Uterus (tissue), 4 donors: ENCODE results near the gene TMEM170A. TPM values are rescaled to one million over a fixed set of nuclear protein-coding genes. Genes with fewer than 3 reads are reported as not detected.

Source experiments
- DNase-seq, 2 donors: peaks; one replicate each; pipeline ENCODE4 v3.0.0-alpha.2; 2019 to 2020
- H3K27ac ChIP-seq, 2 donors: fragments of 200-600 bp; sonication (generic); 1 replicate in 1 of 2; 2 replicates in 1 of 2; pipeline ENCODE4 v1.5.1; 2016 to 2018
- H3K27me3 ChIP-seq, 2 donors: fragments of 200-600 bp; sonication (generic); one replicate each; pipeline ENCODE4 v1.5.1; 2018 to 2019; ENCODE audit warnings: control low read depth in 1 of 2
- H3K36me3 ChIP-seq, 2 donors: fragments of 200-600 bp; sonication (generic); one replicate each; pipeline ENCODE4 v1.5.1; 2019; ENCODE audit warnings: control low read depth in 1 of 2
- H3K4me1 ChIP-seq, 2 donors: fragments of 200-600 bp; sonication (generic); one replicate each; pipeline ENCODE4 v1.5.1; 2018 to 2019; ENCODE audit warnings: control low read depth in 1 of 2
- H3K4me3 ChIP-seq, 2 donors: fragments of 200-600 bp; sonication (generic); 1 replicate in 1 of 2; 2 replicates in 1 of 2; pipeline ENCODE4 v1.5.1; 2018 to 2019; ENCODE audit warnings: mild to moderate bottlenecking in 1 of 2
- H3K9me3 ChIP-seq, 2 donors: fragments of 200-600 bp; sonication (generic); one replicate each; pipeline ENCODE4 v1.5.1; 2019; ENCODE audit warnings: control low read depth in 1 of 2
- CTCF ChIP-seq, 4 experiments: fragments of 200-600 bp in 2 of 4; fragments of 450-650 bp in 2 of 4; sonication (generic) in 2 of 4; IDR thresholded peaks; one replicate each; pipeline ENCODE4 v1.5.1; 2016 to 2019; ENCODE audit warnings: antibody characterized with exemption in 4 of 4, mild to moderate bottlenecking in 2 of 4, moderate library complexity in 1 of 4
- POLR2A ChIP-seq, 2 donors: fragments of 450-650 bp; IDR thresholded peaks; one replicate each; pipeline ENCODE4 v1.6.1; 2016; ENCODE audit warnings: antibody characterized with exemption in 2 of 2, mild to moderate bottlenecking in 1 of 2, moderate library complexity in 1 of 2
- intact Hi-C: fragments of 100-400 bp; cut with DNase I; formaldehyde crosslinking; loops from one replicate; pipeline ENCODE4 v1.15.1; 2023; ENCODE audit warnings: low total_unique reads
- total RNA-seq, 4 donors: library from RNA; depleted of rRNA in 3 of 4; stranded (reverse); fragments of >200 nt in 3 of 4; gene quantifications; one replicate each; pipeline versions ENCODE4 v1.1.0 to v1.2.4, GENCODE V29; 2014 to 2023
- donor health status: DM: yes; HTN: yes; CAD: no.

The TMEM170A gene
- total RNA-seq, 4 donors from 2014 or later = 10.0 to 69.5 (median 21.4) TPM

GRCh38 chr16:75461575-75461974, 2.9 kb downstream of the TMEM170A start:
- intact Hi-C loops = no loop called here
- H3K4me1 ChIP-seq = no peaks in the 10 kb centered on the region
- no peaks in the 10 kb centered on the region for H3K27me3 ChIP-seq
- TF ChIP-seq CTCF (IDR thresholded peaks at IDR 0.05) (no peak), POLR2A (IDR thresholded peaks at IDR 0.05) (no peak)
- no peak for DNase-seq
- H3K27ac ChIP-seq = no peak overlapping the region
- H3K9me3 ChIP-seq = no peaks in the 10 kb centered on the region
- H3K4me3 ChIP-seq = no peak overlapping the region
- no peaks in the 10 kb centered on the region for H3K36me3 ChIP-seq

- H3K4me1 ChIP-seq = no peaks in the 10 kb centered on the region
- H3K9me3 ChIP-seq = no peaks in the 10 kb centered on the region
- TF ChIP-seq POLR2A (IDR thresholded peaks at IDR 0.05) = no peak
- TF ChIP-seq CTCF (IDR thresholded peaks at IDR 0.05) = no peak
- intact Hi-C loops = no loop called here
- no peak overlapping the region for H3K27ac ChIP-seq
- no peak for DNase-seq
- H3K36me3 ChIP-seq = no peaks in the 10 kb centered on the region
- no peaks in the 10 kb centered on the region for H3K27me3 ChIP-seq
- no peak overlapping the region for H3K4me3 ChIP-seq
Measured at GRCh38 chr16:75460446-75460845, 4.0 kb downstream of the TMEM170A start.

DNA sequence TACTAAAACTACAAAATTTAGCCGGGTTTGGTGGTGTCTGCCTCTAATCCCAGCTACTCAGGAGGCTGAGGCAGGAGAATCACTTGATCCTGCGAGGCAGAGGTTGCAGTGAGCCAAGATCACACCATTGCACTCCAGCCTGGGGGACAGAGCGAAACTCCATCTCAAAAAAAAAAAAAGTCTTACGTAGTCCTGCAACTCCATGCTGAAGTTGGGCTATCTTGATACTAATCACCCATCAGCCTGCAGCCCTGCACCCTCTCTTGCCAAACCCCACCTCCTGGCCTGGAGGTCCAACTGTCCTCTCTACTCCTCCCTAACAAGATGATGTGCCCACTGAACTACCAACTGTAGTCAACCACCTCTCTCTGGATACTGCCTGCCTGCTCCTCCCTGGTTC, 4.8 kb downstream of the TMEM170A start:
- no peak overlapping the region for H3K27ac ChIP-seq

GRCh38 chr16:75458439-75458838, 6.0 kb downstream of the TMEM170A start:
- H3K4me1 ChIP-seq = no peaks in the 10 kb centered on the region
- no peak overlapping the region for H3K4me3 ChIP-seq

More for the DNA sequence above, 4.8 kb downstream of the TMEM170A start:
- Histone ChIP-seq H3K36me3 (no peaks in the 10 kb centered on the region), H3K27me3 (no peaks in the 10 kb centered on the region), H3K4me1 (no peaks in the 10 kb centered on the region), H3K4me3 (no peak overlapping the region), H3K9me3 (no peaks in the 10 kb centered on the region)
- TF ChIP-seq CTCF (IDR thresholded peaks at IDR 0.05) (no peak), POLR2A (IDR thresholded peaks at IDR 0.05) (no peak)
- DNase-seq = no peak
- intact Hi-C loops = no loop called here

DNA sequence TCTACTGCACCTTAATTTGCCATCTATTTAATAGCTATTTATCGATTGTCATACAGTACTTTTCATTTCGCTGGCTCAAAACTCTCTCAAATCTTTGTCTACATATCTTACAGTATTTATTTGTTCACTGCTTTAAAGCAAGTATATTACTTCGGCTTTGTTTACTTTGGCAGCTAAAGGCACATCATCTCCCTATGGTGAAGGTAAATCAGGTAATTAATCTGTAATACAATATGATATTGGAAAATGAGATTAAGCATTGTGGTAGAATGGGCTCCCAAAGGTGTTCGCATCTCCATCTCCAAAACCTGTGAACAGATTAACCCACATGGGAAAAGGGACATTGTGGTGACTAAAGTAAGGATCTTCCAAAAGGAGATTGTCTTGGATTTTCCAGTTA, 6.5 kb downstream of the TMEM170A start:
- no peak for DNase-seq
- Histone ChIP-seq H3K9me3 (no peaks in the 10 kb centered on the region), H3K36me3 (no peaks in the 10 kb centered on the region), H3K27me3 (no peaks in the 10 kb centered on the region), H3K4me3 (no peak overlapping the region), H3K27ac (no peak overlapping the region), H3K4me1 (no peaks in the 10 kb centered on the region)
- TF ChIP-seq CTCF (IDR thresholded peaks at IDR 0.05) (no peak), POLR2A (IDR thresholded peaks at IDR 0.05) (no peak)
- intact Hi-C loops = no loop called here

More at GRCh38 chr16:75458439-75458838, 6.0 kb downstream of the TMEM170A start:
- intact Hi-C loops = no loop called here
- no peaks in the 10 kb centered on the region for H3K36me3 ChIP-seq
- no peak for TF ChIP-seq POLR2A (IDR thresholded peaks at IDR 0.05)
- TF ChIP-seq CTCF (IDR thresholded peaks at IDR 0.05) = no peak
- H3K9me3 ChIP-seq = no peaks in the 10 kb centered on the region
- H3K27me3 ChIP-seq = no peaks in the 10 kb centered on the region
- no peak overlapping the region for H3K27ac ChIP-seq
- DNase-seq = no peak
